Type B pancreatic cell (in vitro differentiated cells): ENCODE data around the gene TCAP. TPM values are rescaled to one million over a fixed set of nuclear protein-coding genes. Genes with fewer than 3 reads are reported as not detected.
A peak's percentile ranks its signal among the peaks of the same experiment; 100 is the strongest.

Experiments used
- DNase-seq: peaks from one replicate; pipeline ENCODE4 v3.0.0; 2021; ENCODE audit warnings: mixed read lengths; ENCODE audit not compliant: unreplicated experiment; ENCODE audit errors: extremely low spot score
- H3K27ac Mint-ChIP-seq: 2 replicates; pipeline ENCODE4 v1.8.0; 2021; ENCODE audit warnings: mild to moderate bottlenecking, mixed read lengths
- H3K27me3 Mint-ChIP-seq: 2 replicates; pipeline ENCODE4 v1.8.0; 2021; ENCODE audit warnings: mixed read lengths
- H3K36me3 Mint-ChIP-seq: 2 replicates; pipeline ENCODE4 v1.8.0; 2021; ENCODE audit warnings: mixed read lengths
- H3K4me1 Mint-ChIP-seq: one replicate; pipeline ENCODE4 v1.8.0; 2021; ENCODE audit warnings: mixed read lengths; ENCODE audit not compliant: unreplicated experiment
- H3K4me3 Mint-ChIP-seq: 2 replicates; pipeline ENCODE4 v1.8.0; 2021; ENCODE audit warnings: mild to moderate bottlenecking, mixed read lengths
- H3K9me3 Mint-ChIP-seq: 2 replicates; pipeline ENCODE4 v1.8.0; 2021; ENCODE audit warnings: mixed read lengths
- total RNA-seq: library from RNA; stranded (reverse); gene quantifications from 2 replicates; pipeline ENCODE4 v1.2.1, GENCODE V29; 2021; ENCODE audit warnings: low replicate concordance
- TF ChIP-seq, protein P1 (sequence below): fragments of 200-600 bp; sonication (generic); conservative IDR thresholded peaks from 2 replicates; pipeline ENCODE4 v1.5.0; 2021; ENCODE audit warnings: antibody characterized with exemption, mild to moderate bottlenecking

Gene TCAP
- total RNA-seq, 1 donor from 2014 or later: 2.4 TPM

DNA sequence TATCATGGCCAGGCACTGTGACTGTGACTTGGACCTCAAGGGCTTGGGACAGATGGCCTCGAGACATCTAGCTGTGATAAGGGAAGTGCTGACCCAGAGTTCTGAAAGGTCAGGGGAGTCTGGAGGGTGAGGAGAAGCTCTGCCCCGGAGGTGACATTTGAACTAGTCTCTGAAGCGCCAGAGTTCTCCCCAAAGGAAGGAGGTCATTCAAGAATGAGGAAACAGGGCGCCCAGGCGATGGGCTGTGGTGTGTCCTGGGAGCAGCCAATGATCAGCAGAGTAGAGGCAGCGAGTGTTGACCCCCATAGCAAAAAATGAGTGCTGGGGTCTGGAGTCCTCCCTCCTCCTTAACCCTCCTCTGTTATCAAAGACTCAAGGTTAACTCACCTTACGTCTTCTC is 23.3 kb upstream of the TCAP start:
- H3K27me3 Mint-ChIP-seq: no peaks in the 10 kb centered on the region

DNA sequence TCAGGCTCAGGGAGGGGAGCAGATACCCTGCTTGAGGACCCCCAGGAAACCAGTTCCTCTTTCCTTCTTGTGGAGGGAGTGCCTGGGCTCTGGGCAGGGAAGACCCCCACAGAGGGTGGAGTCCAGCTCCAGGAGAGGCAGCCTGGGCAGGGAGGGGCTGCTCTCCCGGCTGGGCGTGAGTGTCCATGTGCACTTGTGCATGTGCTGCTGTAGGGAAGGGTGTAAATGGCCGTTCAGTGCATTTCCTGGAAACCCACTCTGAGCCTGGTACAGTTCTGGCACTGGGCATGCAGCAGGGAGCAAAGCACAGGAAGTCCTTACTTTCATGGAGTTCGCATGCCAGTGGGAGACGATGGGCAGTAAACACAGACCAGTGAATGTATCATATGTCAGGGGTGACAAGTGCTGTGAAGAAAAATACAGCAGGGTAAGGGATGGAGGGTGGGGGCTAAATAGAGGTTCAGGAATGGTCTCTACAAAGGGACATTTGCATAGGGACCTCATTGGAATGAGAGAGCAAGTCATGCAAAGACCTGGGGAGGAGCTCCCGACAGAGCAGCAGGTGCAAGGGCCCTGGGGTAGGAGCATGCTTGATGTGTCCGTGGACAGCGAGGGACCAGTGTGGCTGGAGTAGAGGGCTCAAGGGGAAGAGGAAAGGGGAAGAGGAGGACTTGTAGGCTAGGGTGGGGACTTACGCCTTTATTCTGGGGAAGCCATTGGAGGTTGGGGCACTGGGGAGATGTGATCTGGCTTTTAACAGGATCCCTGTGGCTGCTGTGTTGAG is 22.7 kb upstream of the TCAP start:
- Mint-ChIP-seq H3K36me3 (no peaks in the 10 kb centered on the region), H3K27me3 (no peaks in the 10 kb centered on the region), H3K27ac (no peak overlapping the region), H3K9me3 (no peaks in the 10 kb centered on the region), H3K4me1 (peaks cover 47% of the 10 kb centered on the region), H3K4me3 (no peak overlapping the region)
- TF ChIP-seq, protein P1, sequence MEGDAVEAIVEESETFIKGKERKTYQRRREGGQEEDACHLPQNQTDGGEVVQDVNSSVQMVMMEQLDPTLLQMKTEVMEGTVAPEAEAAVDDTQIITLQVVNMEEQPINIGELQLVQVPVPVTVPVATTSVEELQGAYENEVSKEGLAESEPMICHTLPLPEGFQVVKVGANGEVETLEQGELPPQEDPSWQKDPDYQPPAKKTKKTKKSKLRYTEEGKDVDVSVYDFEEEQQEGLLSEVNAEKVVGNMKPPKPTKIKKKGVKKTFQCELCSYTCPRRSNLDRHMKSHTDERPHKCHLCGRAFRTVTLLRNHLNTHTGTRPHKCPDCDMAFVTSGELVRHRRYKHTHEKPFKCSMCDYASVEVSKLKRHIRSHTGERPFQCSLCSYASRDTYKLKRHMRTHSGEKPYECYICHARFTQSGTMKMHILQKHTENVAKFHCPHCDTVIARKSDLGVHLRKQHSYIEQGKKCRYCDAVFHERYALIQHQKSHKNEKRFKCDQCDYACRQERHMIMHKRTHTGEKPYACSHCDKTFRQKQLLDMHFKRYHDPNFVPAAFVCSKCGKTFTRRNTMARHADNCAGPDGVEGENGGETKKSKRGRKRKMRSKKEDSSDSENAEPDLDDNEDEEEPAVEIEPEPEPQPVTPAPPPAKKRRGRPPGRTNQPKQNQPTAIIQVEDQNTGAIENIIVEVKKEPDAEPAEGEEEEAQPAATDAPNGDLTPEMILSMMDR: no peak
- DNase-seq: no peak

More for the DNA sequence above, 23.3 kb upstream of the TCAP start:
- H3K9me3 Mint-ChIP-seq: no peaks in the 10 kb centered on the region
- no peak for DNase-seq
- H3K27ac Mint-ChIP-seq: no peak overlapping the region
- TF ChIP-seq, protein P1: no peak
- H3K36me3 Mint-ChIP-seq: no peaks in the 10 kb centered on the region
- H3K4me1 Mint-ChIP-seq: peaks cover 48% of the 10 kb centered on the region
- peak overlapping the region; percentile 22 for H3K4me3 Mint-ChIP-seq

DNA sequence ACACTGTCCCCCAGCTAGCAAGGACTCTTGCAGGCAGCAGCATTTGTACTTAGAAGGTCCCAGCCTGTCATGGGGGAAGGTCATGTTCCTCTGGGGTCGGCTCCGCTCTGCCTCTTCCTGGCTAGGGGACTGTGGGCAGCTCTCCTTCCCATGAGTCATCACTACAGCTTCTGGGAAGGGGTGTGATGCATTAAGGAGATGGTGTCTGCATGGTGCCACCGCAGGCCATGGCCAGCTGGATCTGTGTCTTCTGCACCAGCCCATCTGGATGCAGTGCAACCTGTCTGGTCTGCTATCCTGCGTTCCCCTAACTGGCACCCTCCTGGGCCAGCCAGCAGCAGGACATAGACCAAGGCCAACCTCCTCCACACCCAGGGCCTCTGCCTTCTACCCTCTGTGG is 21.9 kb upstream of the TCAP start:
- TF ChIP-seq, protein P1: no peak
- H3K9me3 Mint-ChIP-seq: no peaks in the 10 kb centered on the region
- no peak overlapping the region for H3K27ac Mint-ChIP-seq
- DNase-seq: no peak
- no peaks in the 10 kb centered on the region for H3K36me3 Mint-ChIP-seq
- H3K4me3 Mint-ChIP-seq: no peak overlapping the region
- peaks cover 40% of the 10 kb centered on the region for H3K4me1 Mint-ChIP-seq
- H3K27me3 Mint-ChIP-seq: no peaks in the 10 kb centered on the region

DNA sequence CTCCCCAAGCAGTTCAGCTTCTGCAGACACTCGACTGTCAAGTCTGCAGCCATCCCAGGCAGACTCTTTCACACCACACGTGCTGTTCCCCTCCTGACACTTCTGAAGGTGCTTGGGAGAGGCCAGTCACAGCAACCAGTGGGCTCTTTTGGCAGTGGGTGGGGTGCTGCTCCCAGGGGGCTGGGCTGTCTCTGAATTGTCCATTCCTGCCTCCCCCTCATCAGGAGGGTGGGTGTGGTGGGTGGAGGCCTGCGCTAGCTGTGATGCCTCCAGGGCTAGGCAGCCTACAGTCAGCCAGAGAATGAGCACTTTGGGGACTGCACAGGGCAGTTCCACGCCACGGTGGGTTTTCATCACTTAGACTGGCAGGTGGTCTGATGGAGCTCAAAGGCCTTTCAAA is 17.9 kb upstream of the TCAP start:
- Mint-ChIP-seq H3K9me3 (no peaks in the 10 kb centered on the region), H3K4me1 (peaks cover 40% of the 10 kb centered on the region), H3K27ac (no peak overlapping the region), H3K36me3 (no peaks in the 10 kb centered on the region), H3K27me3 (no peaks in the 10 kb centered on the region), H3K4me3 (no peak overlapping the region)
- TF ChIP-seq, protein P1: no peak
- no peak for DNase-seq

DNA sequence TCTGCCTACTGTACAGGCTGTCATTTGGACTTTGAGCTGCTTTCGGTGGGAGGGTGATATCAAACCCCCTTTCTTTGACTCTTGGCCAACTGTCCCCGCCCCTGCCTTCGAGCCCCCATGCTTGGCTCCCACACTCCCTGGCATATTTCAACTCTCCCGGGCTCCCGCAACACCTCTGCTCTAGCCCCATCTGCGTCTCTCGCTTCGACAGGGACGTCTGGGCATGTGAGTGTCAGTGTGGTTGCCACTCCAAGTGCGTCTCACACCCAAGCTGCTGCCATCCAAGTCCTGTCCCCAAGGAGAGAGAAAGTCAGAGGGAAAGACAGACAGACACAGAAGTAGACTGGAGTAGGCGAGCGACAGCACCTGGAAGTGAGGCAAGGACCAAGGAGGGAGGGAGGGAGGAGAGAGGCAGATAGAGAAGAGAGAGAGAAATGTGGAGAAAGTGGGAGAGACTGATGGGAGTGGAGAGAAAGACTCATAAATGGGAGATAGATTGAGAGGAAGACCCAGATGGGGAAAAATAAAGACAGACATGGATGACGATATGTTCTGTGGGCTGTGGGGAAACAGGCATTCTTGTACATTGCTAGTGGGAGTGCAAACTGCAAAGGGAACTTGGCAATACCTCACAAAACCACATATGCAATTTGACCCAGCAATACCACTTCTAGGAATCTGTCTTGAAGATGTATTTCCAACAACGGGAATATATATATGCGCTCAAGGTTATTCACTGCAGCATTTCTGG is 16.4 kb upstream of the TCAP start:
- TF ChIP-seq, protein P1: no peak
- H3K9me3 Mint-ChIP-seq: no peaks in the 10 kb centered on the region
- peak overlapping the region; percentile 25 for H3K27ac Mint-ChIP-seq
- peaks cover 36% of the 10 kb centered on the region for H3K4me1 Mint-ChIP-seq
- H3K27me3 Mint-ChIP-seq: no peaks in the 10 kb centered on the region
- H3K4me3 Mint-ChIP-seq: no peak overlapping the region
- DNase-seq: no peak
- H3K36me3 Mint-ChIP-seq: no peaks in the 10 kb centered on the region
